Keratinocyte (primary cell): ENCODE results near the gene GAD1. TPM values are rescaled to one million over a fixed set of nuclear protein-coding genes. Genes with fewer than 3 reads are reported as not detected.

Source experiments
- DNase-seq: peaks from one replicate; pipeline ENCODE4 v3.0.0-alpha.2; 2011; ENCODE audit warnings: low read depth, missing footprints, low spot score
- FAIRE-seq: peaks from 2 replicates; lab custom pipeline; 2011; peaks lifted over from hg19 to GRCh38; lab: Jason Lieb, UNC
- H2AFZ ChIP-seq: 2 replicates; pipeline ENCODE4 v1.6.0; 2012; ENCODE audit warnings: low read length, control low read depth, inconsistent platforms; ENCODE audit not compliant: control insufficient read depth
- H3K27ac ChIP-seq: 2 replicates; pipeline ENCODE4 v1.5.1; 2011; ENCODE audit warnings: low read length; ENCODE audit not compliant: control insufficient read depth, insufficient read depth
- H3K27me3 ChIP-seq: 3 replicates; pipeline ENCODE4 v1.6.0; 2011; ENCODE audit warnings: low read length; ENCODE audit not compliant: control insufficient read depth, insufficient read depth; ENCODE audit errors: extremely low read depth
- H3K36me3 ChIP-seq, 2 experiments: 2 replicates in 1 of 2; 3 replicates in 1 of 2; pipeline ENCODE4 v1.5.1; 2011; ENCODE audit warnings: low read length in 2 of 2, mild to moderate bottlenecking in 1 of 2; ENCODE audit not compliant: control insufficient read depth in 2 of 2, insufficient read depth in 2 of 2; ENCODE audit errors: extremely low read depth in 1 of 2
- H3K4me1 ChIP-seq: 3 replicates; pipeline ENCODE4 v1.5.1; 2011; ENCODE audit warnings: low read length; ENCODE audit not compliant: control insufficient read depth, insufficient read depth; ENCODE audit errors: extremely low read depth
- H3K4me2 ChIP-seq: 3 replicates; pipeline ENCODE4 v1.6.0; 2011; ENCODE audit warnings: low read depth, low read length; ENCODE audit not compliant: control insufficient read depth, insufficient read depth; ENCODE audit errors: extremely low read depth
- H3K4me3 ChIP-seq, 3 experiments: fragments of 200-600 bp in 1 of 3; sonication (generic) in 1 of 3; 2 replicates in 2 of 3; 3 replicates in 1 of 3; pipeline ENCODE4 v1.5.1; 2011 to 2016; ENCODE audit warnings: low read length in 3 of 3, mild to moderate bottlenecking in 3 of 3, control low read depth in 2 of 3, inconsistent platforms in 1 of 3, low read depth in 1 of 3, mixed read lengths in 1 of 3, mixed run types in 1 of 3, moderate library complexity in 1 of 3; ENCODE audit not compliant: control insufficient read depth in 2 of 3, insufficient read depth in 2 of 3; ENCODE audit errors: extremely low read depth in 1 of 3
- H3K79me2 ChIP-seq: 2 replicates; pipeline ENCODE4 v1.6.0; 2012; ENCODE audit warnings: low read length; ENCODE audit not compliant: control insufficient read depth, insufficient read depth
- H3K9ac ChIP-seq: 3 replicates; pipeline ENCODE4 v1.6.0; 2011; ENCODE audit warnings: low read length; ENCODE audit not compliant: control insufficient read depth, insufficient read depth; ENCODE audit errors: extremely low read depth
- H3K9me1 ChIP-seq: 3 replicates; pipeline ENCODE4 v1.6.0; 2011; ENCODE audit warnings: low read length; ENCODE audit not compliant: control insufficient read depth, insufficient read depth; ENCODE audit errors: extremely low read depth
- H3K9me3 ChIP-seq: 2 replicates; pipeline ENCODE4 v1.5.1; 2012; ENCODE audit warnings: low read depth, low read length; ENCODE audit not compliant: control insufficient read depth
- H4K20me1 ChIP-seq: 3 replicates; pipeline ENCODE4 v1.6.0; 2011; ENCODE audit warnings: low read length; ENCODE audit not compliant: control insufficient read depth, insufficient read depth; ENCODE audit errors: extremely low read depth
- EZH2 ChIP-seq: IDR thresholded peaks from one replicate; pipeline ENCODE4 v1.6.1; 2012; ENCODE audit warnings: inconsistent platforms, mild to moderate bottlenecking, low read length, moderate library complexity
- dilution Hi-C: fragments of 300-500 bp; cut with MboI; formaldehyde crosslinking; loops from one replicate; pipeline ENCODE4 v1.7.0; 2020; ENCODE audit warnings: low sequenced_read_pairs; ENCODE audit not compliant: extremely low pct_ligation_motif_present
- polyA plus RNA-seq, 5 experiments: library from polyadenylated mRNA; depleted of rRNA in 3 of 5; stranded (reverse) in 3 of 5; stranded (forward) in 1 of 5; unstranded in 1 of 5; fragments of >200 nt; gene quantifications; 1 replicate in 1 of 5; 2 replicates in 3 of 5; 3 replicates in 1 of 5; pipeline versions ENCODE4 v1.2.1 to v1.2.3, GENCODE V29; 2011 to 2012; ENCODE audit warnings: missing spikeins in 2 of 5, low read depth in 1 of 5, low replicate concordance in 1 of 5
- TF ChIP-seq, protein P1 (sequence below), 3 experiments: IDR thresholded peaks in 1 of 3; conservative IDR thresholded peaks in 1 of 3; optimal IDR thresholded peaks in 1 of 3; 2 replicates in 2 of 3; 3 replicates in 1 of 3; pipeline versions ENCODE3 to v1.5.1; 2011; ENCODE audit warnings: low read length in 3 of 3, mild to moderate bottlenecking in 3 of 3, moderate library complexity in 2 of 3, control low read depth in 1 of 3, inconsistent platforms in 1 of 3; ENCODE audit not compliant: insufficient read depth in 2 of 3; ENCODE audit errors: extremely low read depth in 1 of 3

Gene GAD1
- polyA plus RNA-seq, 1 donor (not counting 4 experiments of a cell fraction or from before 2014, with no cell fraction given), result 5.9 TPM

GRCh38 chr2:170887896-170888295, 71.2 kb downstream of the GAD1 start:
- Histone ChIP-seq H3K9ac (no peak overlapping the region), H3K27me3 (no peaks in the 10 kb centered on the region), H3K36me3 (no peaks in the 10 kb centered on the region), H2AFZ (no peak overlapping the region), H3K79me2 (no peaks in the 10 kb centered on the region), H3K4me3 (no peak overlapping the region), H4K20me1 (no peaks in the 10 kb centered on the region), H3K4me2 (no peak overlapping the region), H3K4me1 (peaks cover 13% of the 10 kb centered on the region), H3K9me1 (no peaks in the 10 kb centered on the region), H3K27ac (no peak overlapping the region), H3K9me3 (no peaks in the 10 kb centered on the region)
- FAIRE-seq (no peak), DNase-seq (no peak)
- TF ChIP-seq EZH2, result no peak
- TF ChIP-seq, protein P1, sequence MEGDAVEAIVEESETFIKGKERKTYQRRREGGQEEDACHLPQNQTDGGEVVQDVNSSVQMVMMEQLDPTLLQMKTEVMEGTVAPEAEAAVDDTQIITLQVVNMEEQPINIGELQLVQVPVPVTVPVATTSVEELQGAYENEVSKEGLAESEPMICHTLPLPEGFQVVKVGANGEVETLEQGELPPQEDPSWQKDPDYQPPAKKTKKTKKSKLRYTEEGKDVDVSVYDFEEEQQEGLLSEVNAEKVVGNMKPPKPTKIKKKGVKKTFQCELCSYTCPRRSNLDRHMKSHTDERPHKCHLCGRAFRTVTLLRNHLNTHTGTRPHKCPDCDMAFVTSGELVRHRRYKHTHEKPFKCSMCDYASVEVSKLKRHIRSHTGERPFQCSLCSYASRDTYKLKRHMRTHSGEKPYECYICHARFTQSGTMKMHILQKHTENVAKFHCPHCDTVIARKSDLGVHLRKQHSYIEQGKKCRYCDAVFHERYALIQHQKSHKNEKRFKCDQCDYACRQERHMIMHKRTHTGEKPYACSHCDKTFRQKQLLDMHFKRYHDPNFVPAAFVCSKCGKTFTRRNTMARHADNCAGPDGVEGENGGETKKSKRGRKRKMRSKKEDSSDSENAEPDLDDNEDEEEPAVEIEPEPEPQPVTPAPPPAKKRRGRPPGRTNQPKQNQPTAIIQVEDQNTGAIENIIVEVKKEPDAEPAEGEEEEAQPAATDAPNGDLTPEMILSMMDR (optimal IDR thresholded peaks at IDR 0.05 in 1 of 3, IDR thresholded peaks at IDR 0.05 in 1 of 3, conservative IDR thresholded peaks at IDR 0.05 in 1 of 3; ENCODE audit: extremely low read depth in 1 of 3, insufficient read depth in 2 of 3, low read length in 3 of 3), result no peak
- dilution Hi-C loops, result no loop called here

DNA sequence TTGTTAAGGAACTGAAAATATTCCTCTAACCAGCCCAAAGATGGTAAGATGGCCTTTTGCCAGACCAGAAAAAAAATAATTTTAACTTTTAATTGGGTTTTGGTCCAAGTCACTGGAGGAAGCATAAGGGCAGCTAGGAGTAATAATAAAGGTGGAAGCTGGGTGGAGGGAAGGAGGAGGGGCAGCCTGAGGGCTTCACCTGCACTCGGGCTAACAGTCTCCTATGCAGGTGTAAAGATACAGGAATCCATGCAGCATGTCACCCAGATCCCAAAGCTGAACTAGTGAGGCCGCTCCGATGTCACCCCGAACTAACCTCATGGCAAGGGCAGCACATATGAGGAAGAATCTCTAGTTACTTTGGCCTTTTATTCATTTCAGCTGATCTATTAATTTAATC, 75.2 kb downstream of the GAD1 start:
- no peak for TF ChIP-seq EZH2
- TF ChIP-seq, protein P1 (optimal IDR thresholded peaks at IDR 0.05 in 1 of 3, IDR thresholded peaks at IDR 0.05 in 1 of 3, conservative IDR thresholded peaks at IDR 0.05 in 1 of 3; ENCODE audit: extremely low read depth in 1 of 3, insufficient read depth in 2 of 3, low read length in 3 of 3), result no peak
- H3K36me3 ChIP-seq, result no peaks in the 10 kb centered on the region
- H3K4me3 ChIP-seq, result no peak overlapping the region
- no peaks in the 10 kb centered on the region for H3K9me3 ChIP-seq
- H4K20me1 ChIP-seq, result no peaks in the 10 kb centered on the region
- no peak overlapping the region for H3K4me2 ChIP-seq
- H2AFZ ChIP-seq, result no peak overlapping the region
- H3K79me2 ChIP-seq, result no peaks in the 10 kb centered on the region
- H3K9me1 ChIP-seq, result no peaks in the 10 kb centered on the region
- FAIRE-seq (no peak), DNase-seq (no peak)
- peaks cover 3% of the 10 kb centered on the region for H3K4me1 ChIP-seq
- H3K9ac ChIP-seq, result no peak overlapping the region
- H3K27ac ChIP-seq, result no peak overlapping the region
- no peaks in the 10 kb centered on the region for H3K27me3 ChIP-seq
- dilution Hi-C loops, result no loop called here
